ENCODE measurements around the gene RASAL1.

Gene RASAL1

GRCh38 chr12:113136128-113136989, 798 bp upstream of the RASAL1 start:
- DNase-seq (ENCODE audit: insufficient read length) (peak; percentile 2), FAIRE-seq (no peak)
- no peak for TF ChIP-seq TAF1 (IDR thresholded peaks at IDR 0.05; ENCODE audit: borderline replicate concordance, low read depth, low read length)
- TF ChIP-seq POLR2A (IDR thresholded peaks at IDR 0.05; ENCODE audit: low read depth, low read length): no peak
- TF ChIP-seq POLR2AphosphoS5 (IDR thresholded peaks at IDR 0.05; ENCODE audit: low read depth, low read length): no peak

GRCh38 chr12:113134521-113134951, 1.0 kb downstream of the RASAL1 start:
- TF ChIP-seq POLR2AphosphoS5 (IDR thresholded peaks at IDR 0.05; ENCODE audit: low read depth, low read length) (no peak), POLR2A (IDR thresholded peaks at IDR 0.05; ENCODE audit: low read depth, low read length) (no peak), TAF1 (IDR thresholded peaks at IDR 0.05; ENCODE audit: borderline replicate concordance, low read depth, low read length) (no peak)
- DNase-seq (ENCODE audit: insufficient read length): no peak
- no peak for FAIRE-seq

- TF ChIP-seq TAF1 (IDR thresholded peaks at IDR 0.05; ENCODE audit: borderline replicate concordance, low read depth, low read length) (no peak), POLR2AphosphoS5 (IDR thresholded peaks at IDR 0.05; ENCODE audit: low read depth, low read length) (no peak), POLR2A (IDR thresholded peaks at IDR 0.05; ENCODE audit: low read depth, low read length) (no peak)
- no peak for FAIRE-seq
- no peak for DNase-seq (ENCODE audit: insufficient read length)
These were observed 1.5 kb downstream of the RASAL1 start for GRCh38 chr12:113134071-113134470.

GRCh38 chr12:113133666-113134065, 1.9 kb downstream of the RASAL1 start:
- FAIRE-seq: no peak
- TF ChIP-seq TAF1 (IDR thresholded peaks at IDR 0.05; ENCODE audit: borderline replicate concordance, low read depth, low read length) (no peak), POLR2AphosphoS5 (IDR thresholded peaks at IDR 0.05; ENCODE audit: low read depth, low read length) (no peak), POLR2A (IDR thresholded peaks at IDR 0.05; ENCODE audit: low read depth, low read length) (no peak)
- no peak for DNase-seq (ENCODE audit: insufficient read length)

GRCh38 chr12:113133036-113133435, 2.5 kb downstream of the RASAL1 start:
- DNase-seq (ENCODE audit: insufficient read length): no peak
- TF ChIP-seq POLR2A (IDR thresholded peaks at IDR 0.05; ENCODE audit: low read depth, low read length): no peak
- TF ChIP-seq TAF1 (IDR thresholded peaks at IDR 0.05; ENCODE audit: borderline replicate concordance, low read depth, low read length): no peak
- TF ChIP-seq POLR2AphosphoS5 (IDR thresholded peaks at IDR 0.05; ENCODE audit: low read depth, low read length): no peak
- no peak for FAIRE-seq

- TF ChIP-seq POLR2A (IDR thresholded peaks at IDR 0.05; ENCODE audit: low read depth, low read length) (no peak), POLR2AphosphoS5 (IDR thresholded peaks at IDR 0.05; ENCODE audit: low read depth, low read length) (no peak), TAF1 (IDR thresholded peaks at IDR 0.05; ENCODE audit: borderline replicate concordance, low read depth, low read length) (no peak)
- DNase-seq (ENCODE audit: insufficient read length) (no peak), FAIRE-seq (no peak)
These were observed 4.0 kb downstream of the RASAL1 start for GRCh38 chr12:113131556-113131955.

- no peak for FAIRE-seq
- no peak for DNase-seq (ENCODE audit: insufficient read length)
These were observed 5.0 kb downstream of the RASAL1 start for GRCh38 chr12:113130457-113131135.

GRCh38 chr12:113129664-113130456, 5.7 kb downstream of the RASAL1 start:
- no peak for DNase-seq (ENCODE audit: insufficient read length)
- no peak for FAIRE-seq
- no peak for TF ChIP-seq POLR2AphosphoS5 (IDR thresholded peaks at IDR 0.05; ENCODE audit: low read depth, low read length)
- no peak for TF ChIP-seq POLR2A (IDR thresholded peaks at IDR 0.05; ENCODE audit: low read depth, low read length)
- no peak for TF ChIP-seq TAF1 (IDR thresholded peaks at IDR 0.05; ENCODE audit: borderline replicate concordance, low read depth, low read length)

More at GRCh38 chr12:113130457-113131135, 5.0 kb downstream of the RASAL1 start:
- TF ChIP-seq POLR2A (IDR thresholded peaks at IDR 0.05; ENCODE audit: low read depth, low read length): no peak
- TF ChIP-seq POLR2AphosphoS5 (IDR thresholded peaks at IDR 0.05; ENCODE audit: low read depth, low read length): no peak
- no peak for TF ChIP-seq TAF1 (IDR thresholded peaks at IDR 0.05; ENCODE audit: borderline replicate concordance, low read depth, low read length)

- DNase-seq (ENCODE audit: insufficient read length): no peak
- TF ChIP-seq TAF1 (IDR thresholded peaks at IDR 0.05; ENCODE audit: borderline replicate concordance, low read depth, low read length) (no peak), POLR2A (IDR thresholded peaks at IDR 0.05; ENCODE audit: low read depth, low read length) (no peak), POLR2AphosphoS5 (IDR thresholded peaks at IDR 0.05; ENCODE audit: low read depth, low read length) (no peak)
- FAIRE-seq: no peak
These were observed 6.5 kb downstream of the RASAL1 start for GRCh38 chr12:113128802-113129663.

- TF ChIP-seq POLR2AphosphoS5 (IDR thresholded peaks at IDR 0.05; ENCODE audit: low read depth, low read length) (no peak), TAF1 (IDR thresholded peaks at IDR 0.05; ENCODE audit: borderline replicate concordance, low read depth, low read length) (no peak), POLR2A (IDR thresholded peaks at IDR 0.05; ENCODE audit: low read depth, low read length) (no peak)
- DNase-seq (ENCODE audit: insufficient read length): no peak
- FAIRE-seq: no peak
These were observed 7.8 kb downstream of the RASAL1 start for GRCh38 chr12:113127791-113128199.
